Cerebellar cortex (tissue), 1 donor: Measurements from ENCODE around the gene KLK10.
A peak's percentile ranks its signal among the peaks of the same experiment; 100 is the strongest.

Experiments
- DNase-seq: peaks from one replicate; pipeline ENCODE4 v3.0.0-alpha.2; 2015; ENCODE audit warnings: low spot score

Gene KLK10, protein sequence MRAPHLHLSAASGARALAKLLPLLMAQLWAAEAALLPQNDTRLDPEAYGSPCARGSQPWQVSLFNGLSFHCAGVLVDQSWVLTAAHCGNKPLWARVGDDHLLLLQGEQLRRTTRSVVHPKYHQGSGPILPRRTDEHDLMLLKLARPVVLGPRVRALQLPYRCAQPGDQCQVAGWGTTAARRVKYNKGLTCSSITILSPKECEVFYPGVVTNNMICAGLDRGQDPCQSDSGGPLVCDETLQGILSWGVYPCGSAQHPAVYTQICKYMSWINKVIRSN

DNA sequence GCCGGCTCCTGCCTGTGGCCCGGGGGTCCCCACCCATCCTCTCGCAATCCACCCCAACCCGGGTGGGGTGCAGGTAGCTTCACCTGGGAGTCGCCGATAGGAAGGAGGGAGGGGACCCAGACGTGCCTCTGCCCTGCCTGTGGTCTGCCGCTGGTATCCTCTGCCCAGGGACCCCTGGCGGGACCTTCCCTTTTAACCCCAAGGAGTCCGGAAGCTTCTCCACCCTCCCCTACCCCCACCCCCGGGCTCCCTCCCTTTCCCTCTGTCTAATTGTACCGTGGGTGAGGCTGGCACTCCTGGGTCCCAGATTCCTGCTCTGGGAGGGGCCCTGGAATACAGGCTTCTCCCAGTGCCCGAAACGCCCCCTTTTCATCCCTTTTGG is at the start of gene KLK10:
TSS of gene KLK10 (minus strand) at position 166 of the 382 bp plus-strand sequence. CDS start 579 bp downstream, outside the sequence.
- DNase-seq = no peak

DNA sequence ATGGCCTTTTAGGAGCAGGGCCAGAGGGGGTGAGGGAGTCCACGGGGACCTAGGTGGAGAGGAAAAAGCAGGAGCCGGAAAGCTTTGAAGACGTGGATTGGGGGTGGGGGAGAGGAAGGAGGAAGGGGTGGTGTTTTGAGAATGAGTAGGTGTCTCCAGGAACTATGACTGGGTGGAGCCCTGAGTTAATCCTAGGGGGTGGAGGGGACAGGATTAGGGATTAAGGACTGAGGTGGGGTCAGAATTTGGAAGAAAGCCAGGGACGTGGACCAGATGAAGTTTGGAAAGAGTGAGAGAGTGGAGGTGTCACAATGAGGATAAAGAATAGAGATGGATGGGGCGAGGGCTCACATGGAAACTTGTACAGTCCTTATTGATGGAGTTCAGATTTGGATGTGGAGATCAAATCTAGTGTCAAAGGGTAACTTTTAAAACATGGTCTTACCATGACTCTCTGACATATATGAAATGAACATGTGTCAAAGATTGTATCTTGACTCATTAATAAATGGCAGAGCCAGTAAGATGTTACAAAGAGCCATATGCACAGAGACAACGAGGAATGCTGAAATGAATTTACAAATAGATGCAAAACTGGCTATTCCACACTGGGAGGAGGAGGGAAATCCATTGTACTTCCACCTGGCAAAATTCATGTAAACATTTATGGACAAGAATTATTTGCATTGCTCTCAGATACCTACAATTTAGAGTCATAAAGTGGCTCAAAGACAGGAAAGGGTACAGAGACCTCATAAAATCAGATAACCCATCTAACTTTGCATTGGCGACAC is 47.1 kb upstream of the KLK10 start:
- no peak for DNase-seq

DNA sequence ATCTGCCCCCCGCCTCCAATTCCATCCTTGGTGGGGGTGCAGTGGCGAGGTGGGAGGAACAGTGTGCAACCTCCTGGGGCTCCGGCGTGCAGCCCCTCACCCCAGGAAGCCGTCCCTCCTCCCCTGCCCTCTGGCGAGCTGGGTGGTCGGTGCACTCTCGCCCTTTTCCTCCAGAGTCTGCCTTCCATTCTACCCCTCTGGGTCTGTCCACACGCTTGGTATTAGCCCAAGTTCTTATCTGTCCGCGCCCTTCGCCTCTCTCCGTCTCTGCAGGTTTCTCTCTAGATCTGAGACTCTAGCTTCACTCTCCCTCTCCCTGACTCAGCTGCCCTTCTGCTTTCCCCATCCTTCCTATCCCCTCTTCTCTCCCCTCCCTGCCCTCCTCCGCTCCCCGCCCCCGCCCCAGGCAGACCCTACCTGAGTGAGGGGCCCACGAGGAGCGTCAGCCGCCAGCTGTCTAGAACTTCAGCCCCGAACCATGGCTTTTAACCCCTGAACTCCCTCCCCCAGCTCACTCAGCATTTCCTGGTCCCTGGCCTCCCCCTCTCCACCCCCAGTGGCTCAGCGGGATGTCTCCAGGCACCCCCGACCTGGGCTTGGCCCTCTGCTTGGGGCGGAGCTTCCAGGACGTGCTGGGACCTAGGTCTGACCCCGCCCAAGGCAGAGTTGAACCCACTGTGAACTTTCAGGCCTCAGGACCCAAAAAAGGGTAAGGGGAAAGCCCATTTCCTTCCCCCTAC is 45.9 kb upstream of the KLK10 start:
- no peak for DNase-seq

DNA sequence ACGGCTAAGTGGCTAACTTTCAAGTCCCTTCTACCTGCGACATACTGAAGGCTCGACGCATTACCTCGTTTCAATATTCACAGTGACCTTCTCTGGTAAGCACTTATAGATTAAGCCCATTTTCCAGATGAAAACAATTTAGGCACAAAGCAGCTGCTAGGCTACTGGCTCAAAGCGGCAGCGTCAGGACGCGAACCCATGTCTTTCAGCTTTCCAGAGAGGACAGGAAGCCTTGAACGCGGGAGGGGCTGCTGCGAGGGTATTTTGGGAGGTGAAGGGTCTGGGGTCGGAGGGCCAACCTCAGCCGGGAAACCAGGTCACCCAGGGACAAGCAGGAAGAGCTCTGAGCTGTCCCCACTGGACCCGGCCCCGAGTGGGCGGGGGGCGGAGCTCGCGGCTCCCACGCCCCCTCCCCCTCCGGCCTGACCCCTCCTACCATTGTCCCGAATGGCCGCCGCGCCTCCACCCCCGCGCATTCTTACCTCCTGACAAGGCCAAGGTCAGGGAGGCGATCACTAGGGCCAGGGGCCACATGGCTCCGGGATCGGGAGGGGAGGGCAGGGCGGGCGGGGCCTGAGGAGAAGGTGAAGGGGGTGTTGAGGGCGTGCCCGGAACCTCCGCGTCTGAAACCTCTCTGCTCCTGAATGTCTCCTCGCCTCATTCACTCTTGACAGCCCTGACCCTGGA is 45.2 kb upstream of the KLK10 start, which contains the start of gene KLK13:
TSS of gene KLK13 (minus strand) at position 559 of the 687 bp plus-strand sequence. CDS start at position 534, 25 bp downstream.
- DNase-seq = no peak

DNA sequence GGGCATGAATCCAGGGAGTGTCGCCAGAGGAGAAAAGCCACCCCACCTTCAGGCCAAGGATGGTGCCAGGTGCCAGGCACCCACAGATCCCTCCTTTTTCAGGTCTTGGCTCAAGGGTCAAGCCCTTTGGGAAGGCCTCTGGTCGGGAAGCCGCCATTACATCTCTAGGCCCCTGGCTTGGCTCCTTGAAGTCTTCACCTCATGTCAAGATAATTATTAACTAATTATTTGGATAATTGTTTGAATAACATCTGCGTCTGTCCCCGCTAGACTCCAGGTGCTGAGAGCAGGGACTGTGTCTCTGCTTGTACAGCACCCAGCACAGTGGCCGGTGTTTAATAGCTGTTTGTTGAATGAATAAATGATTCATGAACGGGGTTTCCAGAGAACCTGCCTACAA is 44.2 kb upstream of the KLK10 start:
- no peak for DNase-seq

DNA sequence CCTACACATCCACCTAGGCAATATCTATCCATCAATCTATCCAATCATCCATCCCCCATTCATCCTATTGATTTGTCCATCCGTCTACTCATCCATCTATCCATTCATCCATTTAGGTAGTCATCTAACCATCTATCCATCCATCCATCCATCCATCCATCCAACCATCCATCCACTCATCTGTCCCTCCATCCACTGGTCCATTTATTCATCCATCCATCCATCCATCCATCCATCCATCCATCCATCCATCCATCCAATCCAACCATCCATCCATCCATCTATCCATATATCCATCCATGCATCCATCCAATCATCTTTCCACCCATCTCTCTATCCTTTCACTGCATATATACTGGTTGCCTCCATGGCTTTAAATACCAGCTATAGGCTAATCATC is 41.5 kb upstream of the KLK10 start:
- DNase-seq = no peak

DNA sequence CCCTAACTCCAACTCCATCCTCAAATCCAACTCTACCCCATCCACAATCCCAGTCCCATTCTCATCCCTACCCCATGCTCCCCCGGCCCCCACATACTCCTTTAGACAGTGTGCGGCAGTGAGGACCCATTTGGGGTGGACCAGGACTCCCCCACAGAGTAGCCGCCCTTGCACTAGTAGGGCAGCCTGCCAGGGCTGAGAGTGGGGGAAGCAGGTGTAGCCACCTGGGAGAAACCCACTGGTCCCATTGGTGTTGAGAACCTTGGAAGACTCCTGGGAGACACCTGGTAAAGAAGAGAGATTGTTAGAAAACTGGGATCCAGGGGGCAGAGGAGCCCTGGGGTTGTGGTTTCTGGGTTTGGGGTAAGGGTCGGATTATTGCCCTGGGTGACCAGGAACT is 40.8 kb upstream of the KLK10 start:
- DNase-seq = no peak

DNA sequence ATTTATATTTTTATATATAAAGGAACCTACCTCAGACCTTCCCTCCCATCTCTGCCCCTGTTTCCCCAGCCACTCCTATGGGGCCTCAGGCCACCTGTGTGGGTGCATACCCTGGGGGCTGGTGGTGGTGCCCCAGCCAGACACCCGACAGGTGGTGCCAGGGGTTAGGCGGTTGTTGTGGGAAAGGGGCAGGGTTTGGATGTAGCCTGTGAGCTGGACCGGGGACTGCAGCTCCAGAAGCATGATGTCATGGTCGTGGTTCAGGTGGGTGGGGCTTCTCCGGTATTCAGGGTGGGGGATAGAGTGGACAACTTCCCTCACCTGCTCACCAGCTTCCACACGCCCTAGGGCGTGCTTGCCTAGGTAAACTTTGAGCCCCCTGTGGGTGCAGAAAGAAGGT is 40.2 kb upstream of the KLK10 start:
- no peak for DNase-seq

DNA sequence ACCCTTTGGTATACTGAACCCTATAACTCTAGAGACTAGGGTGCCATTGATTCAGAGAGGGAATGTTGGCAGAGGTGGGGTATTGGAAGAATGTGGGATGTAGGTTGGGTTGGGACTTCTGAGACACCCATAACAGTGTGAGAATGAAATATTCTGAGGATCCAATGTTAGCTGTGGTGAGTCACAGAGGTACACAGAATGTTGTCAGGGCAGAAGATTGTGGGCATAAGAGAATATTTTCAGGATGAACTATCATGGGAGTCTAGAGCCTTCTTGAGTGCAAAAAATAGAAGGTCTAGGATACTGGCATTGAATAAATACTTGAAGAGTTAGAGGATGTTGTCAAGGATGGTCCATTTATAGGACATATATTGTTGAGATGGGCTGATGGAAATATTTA is 36.4 kb upstream of the KLK10 start:
- DNase-seq = no peak

DNA sequence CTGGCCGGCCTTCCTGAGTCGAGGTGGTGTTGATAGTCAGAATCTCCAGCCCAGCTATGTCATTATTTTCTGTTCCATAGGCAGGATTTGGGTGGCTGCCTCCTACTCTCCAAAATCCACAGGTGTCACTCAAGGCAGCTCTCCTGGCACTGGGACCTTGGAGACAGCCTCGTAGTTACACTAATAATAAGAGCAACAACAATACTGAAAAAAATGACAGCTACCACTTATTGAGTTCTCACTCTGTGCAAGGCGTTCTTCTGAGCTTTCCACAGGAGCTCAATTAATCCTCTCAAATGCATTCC is 27.5 kb upstream of the KLK10 start:
- DNase-seq = no peak

DNA sequence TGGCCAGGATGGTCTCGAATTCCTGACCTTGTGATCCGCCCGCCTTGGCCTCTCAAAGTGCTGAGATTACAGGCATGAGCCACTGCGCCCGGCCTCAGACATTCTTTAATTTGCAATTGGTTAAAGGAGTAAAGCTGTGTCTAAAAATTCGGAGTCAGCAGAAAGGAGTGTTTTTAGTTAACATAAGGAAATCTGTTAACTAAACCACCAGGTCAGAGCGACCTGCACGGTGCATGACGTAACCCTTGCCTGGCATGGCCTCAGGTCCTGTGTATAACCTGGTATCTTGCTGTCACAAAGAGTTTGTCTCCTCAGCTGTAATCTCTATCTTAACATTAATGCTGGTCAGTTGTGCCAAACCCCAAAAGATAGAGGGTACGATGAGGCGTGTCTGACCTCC is 24.8 kb upstream of the KLK10 start:
- no peak for DNase-seq

DNA sequence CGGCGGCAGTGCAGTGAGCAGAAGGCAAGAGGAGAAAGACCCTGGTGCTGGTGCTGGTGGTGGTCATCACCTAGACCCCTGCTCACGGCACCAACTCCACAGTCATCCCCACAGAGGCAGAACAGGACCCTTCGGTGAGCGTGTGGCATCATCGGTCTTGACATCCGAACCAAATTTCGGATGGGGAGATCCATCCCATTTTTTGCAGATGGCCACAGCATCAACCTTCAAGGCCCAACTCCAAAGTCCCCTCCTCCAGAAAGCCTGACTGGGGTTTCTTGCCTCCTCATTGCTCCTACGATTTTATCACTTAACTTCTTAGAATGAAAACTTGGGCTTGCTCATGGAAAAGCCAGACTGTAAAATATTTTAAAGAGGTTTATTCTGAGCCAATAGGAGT is 24.0 kb upstream of the KLK10 start:
- DNase-seq = no peak

DNA sequence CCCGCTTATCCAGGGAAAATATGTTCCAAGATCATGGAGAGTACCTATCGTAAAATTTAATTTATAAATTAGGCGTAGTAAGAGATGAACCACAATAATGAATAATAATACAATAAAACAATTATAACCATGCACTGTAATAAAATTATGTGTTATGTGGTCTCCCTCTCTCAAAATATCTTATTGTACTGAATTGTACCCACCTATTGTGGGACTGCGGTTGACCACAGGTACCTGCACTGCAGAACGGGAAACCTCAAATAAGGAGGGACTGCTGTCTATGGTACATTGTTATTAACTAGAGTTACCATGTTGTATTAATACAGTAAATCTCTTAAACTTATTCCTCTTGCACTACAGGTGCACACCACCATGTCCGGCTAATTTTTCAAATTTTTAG is 20.6 kb upstream of the KLK10 start:
- no peak for DNase-seq

DNA sequence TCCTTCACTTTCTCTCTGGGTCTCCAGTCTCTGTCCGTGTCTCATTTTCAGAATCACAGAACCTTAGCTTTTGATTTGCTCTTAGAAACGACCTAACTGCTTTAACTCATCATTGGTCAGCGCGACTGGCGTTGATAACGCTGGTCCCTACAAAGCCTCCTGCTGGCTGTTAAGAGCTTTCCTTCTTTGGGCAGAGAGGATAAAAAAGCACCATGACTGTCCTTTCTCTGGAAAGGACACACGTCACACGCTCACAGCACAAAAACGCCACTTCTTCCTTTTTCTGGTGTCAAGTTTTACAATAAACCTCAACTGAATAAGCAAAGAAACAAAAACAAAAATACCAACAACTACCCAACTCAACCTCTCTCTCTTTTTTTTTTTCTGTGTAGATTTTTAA is 17.0 kb upstream of the KLK10 start:
- DNase-seq = no peak

DNA sequence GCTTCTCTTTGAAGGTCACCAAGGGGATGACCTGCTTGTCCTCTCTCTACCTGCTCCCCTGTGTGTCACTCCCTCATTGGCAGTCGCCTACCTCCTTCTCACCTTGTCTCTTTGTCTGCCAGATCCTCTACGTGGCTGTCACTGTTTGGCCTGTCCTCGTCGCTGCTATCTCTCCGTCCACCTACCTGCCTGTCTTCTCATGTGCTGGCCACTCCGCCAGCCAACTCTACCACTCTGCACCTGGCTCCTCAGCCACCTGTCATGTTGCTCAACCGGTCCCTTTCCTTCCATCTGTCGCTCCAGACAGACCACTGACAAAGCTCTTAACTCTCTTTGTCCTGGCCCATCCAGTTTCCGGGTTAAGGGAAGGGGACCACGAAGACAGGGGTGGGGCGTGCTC is 15.2 kb upstream of the KLK10 start, which contains the start of gene KLK12:
TSS of gene KLK12 (minus strand) at position 299 of the 400 bp plus-strand sequence. CDS start 381 bp downstream, outside the sequence.
- no peak for DNase-seq

DNA sequence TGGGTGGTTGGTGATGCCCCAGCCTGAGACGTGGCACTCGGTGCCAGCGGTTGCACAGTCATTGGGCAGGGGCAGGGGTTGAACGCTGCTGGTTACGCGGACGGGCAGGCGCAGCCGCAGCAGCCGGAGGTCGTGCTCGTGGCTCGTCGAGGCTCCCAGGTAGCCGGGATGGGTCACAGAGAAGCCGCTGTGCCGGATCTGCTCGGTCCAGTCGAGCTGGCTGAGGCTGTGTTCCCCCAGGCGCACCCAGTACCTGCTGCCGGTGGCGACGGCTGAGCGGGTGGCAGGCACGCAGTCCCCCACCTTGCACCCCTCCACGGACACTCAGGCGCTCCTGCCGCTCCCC is 12.3 kb upstream of the KLK10 start:
- no peak for DNase-seq

DNA sequence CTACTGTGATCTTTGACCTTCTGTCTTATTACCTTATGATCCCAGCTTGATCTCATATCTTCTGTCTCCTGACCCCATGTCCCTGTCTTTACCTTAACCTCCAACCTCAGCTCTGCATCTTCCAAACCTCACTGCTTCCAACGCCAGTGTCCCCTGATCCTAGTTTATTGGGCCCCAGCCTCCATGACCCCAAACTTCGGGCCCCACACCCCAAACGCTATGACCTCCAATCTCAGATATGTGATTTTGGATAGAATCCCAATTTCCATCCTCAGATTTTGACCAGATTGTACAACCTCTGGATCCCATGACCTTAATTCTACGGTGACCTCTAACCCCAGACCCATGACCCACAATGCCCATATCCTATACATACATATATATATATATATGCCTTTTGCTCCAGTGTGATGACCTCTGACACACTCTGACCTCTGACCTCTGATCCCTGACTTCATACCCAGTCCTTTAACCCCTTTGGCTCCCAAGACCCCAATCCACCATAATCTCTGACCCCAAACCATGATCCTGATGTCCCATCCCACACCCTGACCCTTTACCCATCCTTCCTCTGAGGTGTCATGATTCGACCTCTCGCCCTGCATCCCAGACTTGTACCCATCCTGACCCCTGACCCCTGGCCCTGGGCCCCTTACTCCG is 11.8 kb upstream of the KLK10 start:
- DNase-seq = no peak

DNA sequence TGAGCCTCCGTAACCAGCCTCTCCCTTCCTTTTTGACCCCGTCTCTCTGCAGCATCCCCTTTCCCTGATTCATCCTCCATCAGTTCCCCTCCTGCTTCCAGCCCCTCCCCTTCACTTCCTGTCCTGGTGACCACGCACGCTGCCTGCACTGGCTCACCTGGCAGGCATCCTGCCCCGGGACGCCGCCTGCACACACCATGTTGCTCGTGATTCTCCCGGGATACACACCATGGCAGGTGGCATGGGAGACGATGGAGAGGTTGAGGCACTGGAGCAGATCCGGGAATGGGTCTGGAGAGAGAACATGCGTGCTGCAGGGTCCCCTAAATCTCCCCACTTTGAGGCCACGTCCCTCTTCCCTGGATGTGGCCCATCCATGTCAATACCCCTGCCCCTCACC is 11.1 kb upstream of the KLK10 start:
- no peak for DNase-seq

DNA sequence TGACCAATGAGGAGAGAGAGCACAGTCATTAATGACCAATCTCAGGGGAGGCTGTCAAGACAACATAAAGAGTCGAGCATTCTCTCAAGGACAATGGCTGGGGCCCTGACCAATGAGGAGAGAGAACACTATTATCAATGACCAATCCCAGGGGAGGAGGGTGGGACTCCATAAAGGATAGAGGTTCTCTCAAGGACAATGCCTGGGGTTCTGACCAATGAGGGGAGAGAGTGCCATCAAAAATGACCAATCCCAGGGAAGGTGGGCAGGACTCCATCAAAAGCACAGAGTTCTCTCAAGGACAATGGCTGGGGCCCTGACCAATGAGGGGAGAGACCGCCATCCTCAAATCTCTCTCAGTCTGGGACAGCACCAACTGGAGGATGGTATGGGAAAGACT is 10.2 kb upstream of the KLK10 start:
- peak; percentile 3 for DNase-seq

DNA sequence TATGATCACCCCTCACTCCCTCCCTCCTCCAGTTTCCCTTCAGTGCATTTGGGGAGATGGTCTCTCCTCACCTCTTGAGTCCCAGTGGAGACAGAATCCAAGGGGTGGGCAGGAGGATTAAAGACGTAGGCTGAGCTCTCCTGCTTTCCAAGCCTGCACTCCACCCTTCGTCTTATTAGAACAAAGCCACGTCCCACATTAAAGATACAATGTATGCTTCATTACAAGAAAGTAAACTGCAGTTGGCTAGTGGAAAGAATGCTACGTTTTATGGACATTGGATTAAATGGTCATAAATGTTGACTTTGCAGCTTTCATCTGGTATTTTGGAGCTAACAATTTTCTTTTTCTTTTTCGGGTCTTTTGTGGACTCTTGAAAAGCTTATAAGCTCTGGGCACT is 8.4 kb upstream of the KLK10 start:
- no peak for DNase-seq

DNA sequence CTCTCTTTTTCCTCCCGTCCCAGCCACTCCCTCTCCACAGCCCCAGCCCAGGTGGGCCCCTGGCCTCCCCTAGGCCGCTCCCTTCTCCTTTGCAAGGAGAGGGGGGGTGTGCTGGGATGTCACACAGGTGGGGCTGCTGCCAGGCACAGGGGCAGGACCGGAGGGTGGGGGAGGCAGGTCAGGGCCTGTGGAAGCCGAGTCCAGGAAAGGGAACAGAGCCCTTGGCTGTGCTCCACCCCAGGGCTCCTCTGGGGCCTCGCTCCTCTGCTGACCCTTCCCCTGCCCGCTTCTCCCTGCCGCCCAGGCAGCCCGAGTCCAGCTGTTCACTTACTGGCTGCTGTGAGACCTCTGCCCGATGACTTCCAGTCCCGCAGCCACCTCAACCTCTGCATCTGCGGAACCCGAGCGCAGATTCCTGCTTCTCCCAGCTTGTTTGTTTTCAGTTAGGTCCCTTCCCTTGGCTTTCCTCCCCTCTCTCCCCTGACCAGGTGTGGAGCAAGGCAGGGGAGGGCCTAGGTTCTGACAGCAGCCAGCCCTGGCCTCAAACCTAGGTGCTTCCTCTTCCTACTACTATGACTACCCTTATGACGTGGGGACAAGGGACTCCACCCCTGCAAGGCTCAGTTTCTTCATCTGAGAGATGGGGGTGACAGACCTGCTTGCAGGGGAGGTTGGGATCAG is 7.8 kb upstream of the KLK10 start:
- no peak for DNase-seq

DNA sequence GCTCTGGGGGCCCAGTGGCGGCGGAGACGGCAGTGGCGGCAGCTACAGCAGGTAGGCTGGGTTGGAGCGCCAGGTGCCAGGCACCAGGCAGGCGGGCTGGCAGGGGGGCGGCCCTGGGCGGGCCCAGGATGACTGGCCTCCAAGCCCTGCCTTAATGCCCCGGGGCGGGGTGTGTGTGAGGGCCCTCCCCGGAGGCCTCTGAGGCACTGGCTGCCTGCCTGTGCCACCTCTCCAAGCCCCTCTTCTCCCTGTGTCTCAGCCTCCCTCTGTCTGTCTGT is 7.0 kb upstream of the KLK10 start, which contains the start of gene KLK11:
TSS of gene KLK11 (minus strand) at position 63 of the 278 bp plus-strand sequence. CDS start 985 bp downstream, outside the sequence.
- no peak for DNase-seq
